HepG2 (cell line): Measurements from ENCODE around the gene PLXDC2.

ENCODE experiments used
- CREM ChIP-seq, 2 experiments: sonication (generic) in 1 of 2; formaldehyde crosslinking in 1 of 2; IDR thresholded peaks; 2 replicates each; pipeline versions ENCODE4 v1.4.0 to v1.6.1; 2016 to 2020; ENCODE audit warnings: antibody characterized with exemption in 1 of 2, mild to moderate bottlenecking in 1 of 2, missing genetic modification reagents in 1 of 2
- EZH2 ChIP-seq: conservative IDR thresholded peaks from 2 replicates; pipeline ENCODE4 v1.6.1; 2012; ENCODE audit warnings: mild to moderate bottlenecking, low read depth, low read length, moderate library complexity
- FIP1L1 ChIP-seq: fragments of 200-400 bp; formaldehyde crosslinking; IDR thresholded peaks from 2 replicates; pipeline ENCODE4 v1.6.1; 2018; ENCODE audit warnings: low read depth, mild to moderate bottlenecking, low read length, moderate library complexity, borderline replicate concordance; ENCODE audit not compliant: insufficient read depth
- MTA3 ChIP-seq: sonication (generic); formaldehyde crosslinking; IDR thresholded peaks from 2 replicates; pipeline ENCODE4 v1.4.0; 2020; ENCODE audit warnings: missing genetic modification reagents
- PRMT3 ChIP-seq: sonication (generic); formaldehyde crosslinking; IDR thresholded peaks from 2 replicates; pipeline ENCODE4 v1.8.1; 2022; ENCODE audit warnings: low read depth, mild to moderate bottlenecking, moderate library complexity, missing genetic modification reagents, borderline replicate concordance
- RNF2 ChIP-seq: fragments of 450-650 bp; conservative IDR thresholded peaks from 2 replicates; pipeline ENCODE4 v1.6.1; 2016; ENCODE audit warnings: low read depth
- THAP11 ChIP-seq: IDR thresholded peaks from 2 replicates; pipeline ENCODE4 v1.6.1; 2016; ENCODE audit warnings: missing biosample characterization, missing genetic modification reagents
- ZNF225 ChIP-seq: sonication (generic); formaldehyde crosslinking; IDR thresholded peaks from 2 replicates; pipeline ENCODE4 v1.4.0; 2020; ENCODE audit warnings: mild to moderate bottlenecking, missing genetic modification reagents
- ZNF232 ChIP-seq: sonication (generic); formaldehyde crosslinking; IDR thresholded peaks from 2 replicates; pipeline ENCODE4 v1.4.0; 2020; ENCODE audit warnings: missing genetic modification reagents, borderline replicate concordance
- ZNF274 ChIP-seq: sonication (generic); formaldehyde crosslinking; IDR thresholded peaks from 2 replicates; pipeline ENCODE4 v1.5.1; 2020; ENCODE audit warnings: mild to moderate bottlenecking, missing genetic modification reagents

DNA sequence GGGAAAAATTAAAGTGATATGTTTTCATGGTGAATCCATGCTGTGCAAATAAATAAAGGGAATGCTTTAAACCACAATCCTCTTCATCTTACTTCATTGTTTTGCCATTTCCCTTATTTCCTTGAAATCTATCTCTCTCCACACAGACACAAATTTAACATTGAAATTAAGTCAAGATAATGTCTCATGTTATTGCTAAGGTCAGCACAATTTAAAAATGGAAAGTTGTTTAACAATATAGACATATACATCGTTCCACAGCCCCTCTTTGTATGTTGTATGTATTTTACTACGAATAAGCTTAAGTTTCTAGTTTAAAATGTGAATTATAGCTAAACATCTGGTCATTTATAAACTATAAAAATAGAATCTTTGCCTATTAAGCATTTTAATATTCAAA is 256.9 kb downstream of the PLXDC2 start:
- no peak for TF ChIP-seq THAP11 (CRISPR knock-in tag)
- no peak for TF ChIP-seq ZNF274
- no peak for TF ChIP-seq FIP1L1
- no peak for TF ChIP-seq ZNF225 (CRISPR knock-in tag)
- no peak for TF ChIP-seq EZH2
- no peak for TF ChIP-seq ZNF232 (CRISPR knock-in tag)
- no peak for TF ChIP-seq PRMT3 (CRISPR knock-in tag)
- TF ChIP-seq MTA3 (CRISPR knock-in tag), result no peak
- TF ChIP-seq CREM (IDR thresholded peaks at IDR 0.05), result no peak
- TF ChIP-seq CREM (CRISPR knock-in tag; IDR thresholded peaks at IDR 0.05), result no peak
- no peak for TF ChIP-seq RNF2
